H9 (cell line): ENCODE results near the gene TFPI. TPM values are rescaled to one million over a fixed set of nuclear protein-coding genes. Genes with fewer than 3 reads are reported as not detected.

Experiments used
- DNase-seq: peaks from one replicate; pipeline ENCODE4 v3.0.0-alpha.2; 2017
- H2AFZ ChIP-seq: one replicate; pipeline ENCODE4 v1.6.1; 2013; ENCODE audit warnings: mild to moderate bottlenecking, low read length, control low read depth, moderate library complexity
- H2AK5ac ChIP-seq: 2 replicates; pipeline ENCODE4 v1.6.1; 2013; ENCODE audit warnings: low read length, control low read depth, mixed read lengths; ENCODE audit not compliant: insufficient read length
- H2BK120ac ChIP-seq: one replicate; pipeline ENCODE4 v1.6.1; 2013; ENCODE audit warnings: low read depth, mild to moderate bottlenecking, low read length, control low read depth, inconsistent platforms; ENCODE audit not compliant: poor library complexity, severe bottlenecking
- H2BK12ac ChIP-seq: 2 replicates; pipeline ENCODE4 v1.6.1; 2013; ENCODE audit warnings: low read length, control low read depth, mixed read lengths, low read depth; ENCODE audit not compliant: insufficient read length
- H2BK15ac ChIP-seq: 2 replicates; pipeline ENCODE4 v1.6.1; 2013; ENCODE audit warnings: low read depth, low read length, control low read depth
- H2BK20ac ChIP-seq: one replicate; pipeline ENCODE4 v1.6.1; 2013; ENCODE audit warnings: low read depth, mild to moderate bottlenecking, low read length, control low read depth, inconsistent platforms; ENCODE audit not compliant: poor library complexity, severe bottlenecking
- H2BK5ac ChIP-seq: 2 replicates; pipeline ENCODE4 v1.6.1; 2013; ENCODE audit warnings: low read length, control low read depth, mixed read lengths; ENCODE audit not compliant: insufficient read length
- H3K14ac ChIP-seq: 2 replicates; pipeline ENCODE4 v1.6.1; 2013; ENCODE audit warnings: low read length, control low read depth; ENCODE audit not compliant: insufficient read depth
- H3K18ac ChIP-seq: 2 replicates; pipeline ENCODE4 v1.6.1; 2013; ENCODE audit warnings: low read depth, mild to moderate bottlenecking, mixed read lengths, low read length, control low read depth; ENCODE audit not compliant: insufficient read length
- H3K23ac ChIP-seq: 2 replicates; pipeline ENCODE4 v1.6.1; 2013; ENCODE audit warnings: low read length, control low read depth, mixed read lengths, low read depth; ENCODE audit not compliant: insufficient read length
- H3K23me2 ChIP-seq: 2 replicates; pipeline ENCODE4 v1.6.1; 2013; ENCODE audit warnings: low read depth, mild to moderate bottlenecking, mixed read lengths, low read length, control low read depth; ENCODE audit not compliant: insufficient read length, poor library complexity, severe bottlenecking
- H3K27ac ChIP-seq: 2 replicates; pipeline ENCODE4 v1.5.1; 2013; ENCODE audit warnings: low read length, control low read depth, mixed read lengths, low read depth; ENCODE audit not compliant: insufficient read length
- H3K27me3 ChIP-seq: 2 replicates; pipeline ENCODE4 v1.6.1; 2013; ENCODE audit warnings: low read length, control low read depth, inconsistent platforms; ENCODE audit not compliant: insufficient read depth
- H3K4ac ChIP-seq: 2 replicates; pipeline ENCODE4 v1.6.1; 2013; ENCODE audit warnings: low read depth, mild to moderate bottlenecking, control low read depth, inconsistent platforms, low read length, moderate library complexity
- H3K4me1 ChIP-seq: 2 replicates; pipeline ENCODE4 v1.6.1; 2013; ENCODE audit warnings: low read length, control low read depth, inconsistent platforms; ENCODE audit not compliant: insufficient read depth
- H3K4me2 ChIP-seq: 2 replicates; pipeline ENCODE4 v1.6.1; 2013; ENCODE audit warnings: low read length, control low read depth, mixed read lengths; ENCODE audit not compliant: insufficient read length, insufficient read depth
- H3K56ac ChIP-seq: 2 replicates; pipeline ENCODE4 v1.6.1; 2013; ENCODE audit warnings: low read depth, mild to moderate bottlenecking, mixed read lengths, low read length, control low read depth; ENCODE audit not compliant: insufficient read length
- H3K79me1 ChIP-seq: 2 replicates; pipeline ENCODE4 v1.6.1; 2013; ENCODE audit warnings: low read depth, mild to moderate bottlenecking, moderate library complexity, low read length, control low read depth, inconsistent platforms; ENCODE audit not compliant: insufficient read depth, poor library complexity, severe bottlenecking
- H3K79me2 ChIP-seq: 2 replicates; pipeline ENCODE4 v1.6.1; 2013; ENCODE audit warnings: low read length, control low read depth, inconsistent platforms; ENCODE audit not compliant: insufficient read depth
- H3K9ac ChIP-seq: 2 replicates; pipeline ENCODE4 v1.6.1; 2013; ENCODE audit warnings: low read length, control low read depth, mixed read lengths; ENCODE audit not compliant: insufficient read length; ENCODE audit errors: extremely low read depth
- H3K9me3 ChIP-seq: one replicate; pipeline ENCODE4 v1.6.1; 2013; ENCODE audit warnings: low read depth, low read length, inconsistent platforms; ENCODE audit not compliant: control insufficient read depth
- H3T11ph ChIP-seq: one replicate; pipeline ENCODE4 v1.6.1; 2013; ENCODE audit warnings: mild to moderate bottlenecking, low read length, control low read depth, inconsistent platforms
- H4K20me1 ChIP-seq: one replicate; pipeline ENCODE4 v1.6.1; 2013; ENCODE audit not compliant: control insufficient read depth, insufficient read length, insufficient read depth
- H4K5ac ChIP-seq: 2 replicates; pipeline ENCODE4 v1.6.1; 2013; ENCODE audit warnings: low read depth, mild to moderate bottlenecking, mixed read lengths, low read length, control low read depth; ENCODE audit not compliant: insufficient read length
- H4K8ac ChIP-seq: replicated peaks from 2 replicates; pipeline ENCODE4 v1.6.1; 2013; ENCODE audit warnings: low read length, control low read depth, mixed read lengths, low read depth; ENCODE audit not compliant: insufficient read length
- H4K91ac ChIP-seq: 2 replicates; pipeline ENCODE4 v1.6.1; 2013; ENCODE audit warnings: low read depth, mild to moderate bottlenecking, moderate library complexity, mixed read lengths, low read length, control low read depth; ENCODE audit not compliant: insufficient read length
- H3K27ac Mint-ChIP-seq, 3 experiments: 2 replicates in 2 of 3; 3 replicates in 1 of 3; pipeline ENCODE4 v1.8.0; 2020 to 2021; ENCODE audit warnings: mixed read lengths in 3 of 3, mild to moderate bottlenecking in 1 of 3, moderate library complexity in 1 of 3
- H3K27me3 Mint-ChIP-seq: 2 replicates; pipeline ENCODE4 v1.8.0; 2021; ENCODE audit warnings: low read depth, mild to moderate bottlenecking, moderate library complexity, mixed read lengths
- H3K36me3 Mint-ChIP-seq, 3 experiments: 2 replicates in 2 of 3; 3 replicates in 1 of 3; pipeline ENCODE4 v1.8.0; 2020 to 2021; ENCODE audit warnings: low read depth in 3 of 3, mixed read lengths in 3 of 3; ENCODE audit not compliant: insufficient read depth in 1 of 3
- H3K4me1 Mint-ChIP-seq, 2 experiments: 2 replicates each; pipeline ENCODE4 v1.8.0; 2020; ENCODE audit warnings: mixed read lengths in 2 of 2
- H3K4me3 Mint-ChIP-seq, 2 experiments: 2 replicates in 1 of 2; 3 replicates in 1 of 2; pipeline ENCODE4 v1.8.0; 2020 to 2021; ENCODE audit warnings: mild to moderate bottlenecking in 2 of 2, mixed read lengths in 2 of 2, moderate library complexity in 1 of 2
- H3K9me3 Mint-ChIP-seq, 2 experiments: 2 replicates in 1 of 2; 3 replicates in 1 of 2; pipeline ENCODE4 v1.8.0; 2020; ENCODE audit warnings: mild to moderate bottlenecking in 2 of 2, mixed read lengths in 2 of 2, moderate library complexity in 1 of 2
- CTCF ChIP-seq: fragments of 200-600 bp; sonication (generic); conservative IDR thresholded peaks from 3 replicates; pipeline ENCODE4 v1.8.0; 2021; ENCODE audit warnings: antibody characterized with exemption, mild to moderate bottlenecking
- WGBS: extraction: QIAGEN DNeasy Blood & Tissue Kit; methylation state at CpG from one replicate; pipeline ENCODE4 v1.1.7; 2013; ENCODE audit warnings: missing lambda C conversion rate, low lambda C conversion rate, mixed read lengths; ENCODE audit not compliant: insufficient read length; ENCODE audit errors: extremely low coverage; 5-methylcytosine and 5-hydroxymethylcytosine counted together
- total RNA-seq: library from RNA; stranded (reverse); gene quantifications from 2 replicates; pipeline ENCODE4 v1.2.1, GENCODE V29; 2021

Gene TFPI
- total RNA-seq, 1 experiment from 2014 or later, result 5.8 TPM

- no peak overlapping the region for H3K9ac ChIP-seq
- H3K23me2 ChIP-seq, result no peaks in the 10 kb centered on the region
- H3K36me3 Mint-ChIP-seq, result no peaks in the 10 kb centered on the region
- no peak overlapping the region for H3K4me2 ChIP-seq
- H3K4me3 Mint-ChIP-seq, result no peak overlapping the region
- H3K4me1 ChIP-seq, result 0 out of 2 replicates have a peak, but pooled peaks cover 2% of the 10 kb centered on the region
- no peaks in the 10 kb centered on the region for H3K27me3 Mint-ChIP-seq
- no peak overlapping the region for H3K27ac Mint-ChIP-seq
- H3K79me2 ChIP-seq, result no peaks in the 10 kb centered on the region
- WGBS, result no CpG with 5 or more reads among the region's 1 CpG
- H2AFZ ChIP-seq, result no peak overlapping the region
- H3K27me3 ChIP-seq, result no peaks in the 10 kb centered on the region
- H2BK12ac ChIP-seq, result no peak overlapping the region
- H2BK5ac ChIP-seq, result no peak overlapping the region
- H3K9me3 Mint-ChIP-seq, result no peaks in the 10 kb centered on the region
- no peak for DNase-seq
- H3K27ac ChIP-seq, result no peak overlapping the region
- no peak overlapping the region for H3K56ac ChIP-seq
- H2BK20ac ChIP-seq, result no peak overlapping the region
- no peaks in the 10 kb centered on the region for H3K9me3 ChIP-seq
- H3K14ac ChIP-seq, result no peak overlapping the region
- no peak overlapping the region for H4K8ac ChIP-seq
- no peak overlapping the region for H4K5ac ChIP-seq
- H3K23ac ChIP-seq, result no peak overlapping the region
- H2BK15ac ChIP-seq, result no peak overlapping the region
- no peaks in the 10 kb centered on the region for H3K79me1 ChIP-seq
- H4K20me1 ChIP-seq, result no peaks in the 10 kb centered on the region
- no peak overlapping the region for H2BK120ac ChIP-seq
- H2AK5ac ChIP-seq, result no peak overlapping the region
- no peak overlapping the region for H3T11ph ChIP-seq
- H3K4me1 Mint-ChIP-seq, result no peaks in the 10 kb centered on the region
- H3K18ac ChIP-seq, result no peak overlapping the region
- no peak overlapping the region for H4K91ac ChIP-seq
- TF ChIP-seq CTCF, result no peak
- no peak overlapping the region for H3K4ac ChIP-seq
Observed at GRCh38 chr2:187438455-187438854, 115.8 kb downstream of the TFPI start.
